ENCODE data around the gene TXK.

DNA sequence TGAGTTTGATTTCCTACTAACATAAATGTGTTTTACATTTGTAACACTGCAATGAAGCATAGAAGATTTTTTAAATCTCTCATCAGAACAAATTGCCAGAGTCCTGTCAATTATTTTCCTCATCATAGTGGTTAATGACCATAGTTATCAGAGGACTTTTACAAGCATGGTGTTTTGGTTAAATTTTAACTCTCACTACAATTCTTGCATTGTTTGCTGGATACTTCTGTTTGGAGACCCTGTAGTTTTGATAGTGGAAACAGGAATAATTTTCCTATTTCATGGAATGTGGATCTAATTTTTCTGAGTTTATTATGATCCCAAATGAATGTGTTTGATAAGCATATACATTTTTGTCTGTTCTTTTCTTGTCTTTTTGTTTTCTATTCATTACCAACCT lies 100.6 kb downstream of the TXK start:
- TF ChIP-seq, protein P1, sequence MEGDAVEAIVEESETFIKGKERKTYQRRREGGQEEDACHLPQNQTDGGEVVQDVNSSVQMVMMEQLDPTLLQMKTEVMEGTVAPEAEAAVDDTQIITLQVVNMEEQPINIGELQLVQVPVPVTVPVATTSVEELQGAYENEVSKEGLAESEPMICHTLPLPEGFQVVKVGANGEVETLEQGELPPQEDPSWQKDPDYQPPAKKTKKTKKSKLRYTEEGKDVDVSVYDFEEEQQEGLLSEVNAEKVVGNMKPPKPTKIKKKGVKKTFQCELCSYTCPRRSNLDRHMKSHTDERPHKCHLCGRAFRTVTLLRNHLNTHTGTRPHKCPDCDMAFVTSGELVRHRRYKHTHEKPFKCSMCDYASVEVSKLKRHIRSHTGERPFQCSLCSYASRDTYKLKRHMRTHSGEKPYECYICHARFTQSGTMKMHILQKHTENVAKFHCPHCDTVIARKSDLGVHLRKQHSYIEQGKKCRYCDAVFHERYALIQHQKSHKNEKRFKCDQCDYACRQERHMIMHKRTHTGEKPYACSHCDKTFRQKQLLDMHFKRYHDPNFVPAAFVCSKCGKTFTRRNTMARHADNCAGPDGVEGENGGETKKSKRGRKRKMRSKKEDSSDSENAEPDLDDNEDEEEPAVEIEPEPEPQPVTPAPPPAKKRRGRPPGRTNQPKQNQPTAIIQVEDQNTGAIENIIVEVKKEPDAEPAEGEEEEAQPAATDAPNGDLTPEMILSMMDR (IDR thresholded peaks at IDR 0.05) = no peak
- no peak for TF ChIP-seq POLR2A (IDR thresholded peaks at IDR 0.05)
- TF ChIP-seq EP300 (IDR thresholded peaks at IDR 0.05) = no peak
- TF ChIP-seq POLR2AphosphoS5 (IDR thresholded peaks at IDR 0.05) = no peak
